ENCODE data around the gene TMTC2.

Gene TMTC2

DNA sequence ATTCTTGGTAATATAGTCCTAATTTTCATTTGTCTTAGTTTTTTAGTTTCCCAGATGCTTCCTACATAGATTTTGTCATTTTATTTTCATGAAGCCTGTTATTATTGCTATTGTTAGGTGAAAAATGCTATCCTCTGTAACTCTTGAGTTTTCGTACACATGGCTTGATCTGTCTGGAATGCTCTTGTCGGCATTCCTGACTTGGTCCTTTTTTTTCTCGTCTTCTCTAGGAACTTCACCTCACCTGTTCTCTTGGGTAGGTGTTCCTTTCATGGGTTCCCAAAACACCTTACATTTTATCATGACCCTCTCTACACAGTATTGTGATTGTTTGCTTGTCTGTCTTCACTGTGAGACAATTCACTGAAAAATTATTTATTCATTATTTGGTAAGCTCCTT, 267.4 kb downstream of the TMTC2 start:
- TF ChIP-seq, protein P1, sequence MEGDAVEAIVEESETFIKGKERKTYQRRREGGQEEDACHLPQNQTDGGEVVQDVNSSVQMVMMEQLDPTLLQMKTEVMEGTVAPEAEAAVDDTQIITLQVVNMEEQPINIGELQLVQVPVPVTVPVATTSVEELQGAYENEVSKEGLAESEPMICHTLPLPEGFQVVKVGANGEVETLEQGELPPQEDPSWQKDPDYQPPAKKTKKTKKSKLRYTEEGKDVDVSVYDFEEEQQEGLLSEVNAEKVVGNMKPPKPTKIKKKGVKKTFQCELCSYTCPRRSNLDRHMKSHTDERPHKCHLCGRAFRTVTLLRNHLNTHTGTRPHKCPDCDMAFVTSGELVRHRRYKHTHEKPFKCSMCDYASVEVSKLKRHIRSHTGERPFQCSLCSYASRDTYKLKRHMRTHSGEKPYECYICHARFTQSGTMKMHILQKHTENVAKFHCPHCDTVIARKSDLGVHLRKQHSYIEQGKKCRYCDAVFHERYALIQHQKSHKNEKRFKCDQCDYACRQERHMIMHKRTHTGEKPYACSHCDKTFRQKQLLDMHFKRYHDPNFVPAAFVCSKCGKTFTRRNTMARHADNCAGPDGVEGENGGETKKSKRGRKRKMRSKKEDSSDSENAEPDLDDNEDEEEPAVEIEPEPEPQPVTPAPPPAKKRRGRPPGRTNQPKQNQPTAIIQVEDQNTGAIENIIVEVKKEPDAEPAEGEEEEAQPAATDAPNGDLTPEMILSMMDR (IDR thresholded peaks at IDR 0.05; ENCODE audit: extremely low read depth, missing control alignments) = no peak
- no peak for DNase-seq (ENCODE audit: low spot score)

DNA sequence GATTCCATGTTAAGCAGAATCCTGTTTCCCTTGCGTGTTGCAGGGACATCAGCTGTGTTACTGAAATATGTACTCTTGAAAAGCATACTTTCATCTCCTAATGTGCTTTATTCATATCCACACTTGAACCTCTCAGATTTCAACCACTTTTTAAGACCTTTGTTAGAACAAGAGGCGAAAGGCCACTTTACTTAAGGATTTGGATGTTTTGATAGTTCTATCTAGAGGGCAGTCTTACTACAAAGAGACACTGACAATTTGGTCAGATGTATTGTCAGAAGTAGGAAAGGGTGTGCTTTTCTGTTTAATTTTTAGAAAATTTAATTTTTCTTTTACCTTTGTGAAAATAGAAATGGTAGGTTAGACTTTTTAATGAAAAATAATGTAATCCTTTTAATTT, 267.9 kb downstream of the TMTC2 start:
- TF ChIP-seq, protein P1 (IDR thresholded peaks at IDR 0.05; ENCODE audit: extremely low read depth, missing control alignments) = no peak
- DNase-seq (ENCODE audit: low spot score) = no peak

DNA sequence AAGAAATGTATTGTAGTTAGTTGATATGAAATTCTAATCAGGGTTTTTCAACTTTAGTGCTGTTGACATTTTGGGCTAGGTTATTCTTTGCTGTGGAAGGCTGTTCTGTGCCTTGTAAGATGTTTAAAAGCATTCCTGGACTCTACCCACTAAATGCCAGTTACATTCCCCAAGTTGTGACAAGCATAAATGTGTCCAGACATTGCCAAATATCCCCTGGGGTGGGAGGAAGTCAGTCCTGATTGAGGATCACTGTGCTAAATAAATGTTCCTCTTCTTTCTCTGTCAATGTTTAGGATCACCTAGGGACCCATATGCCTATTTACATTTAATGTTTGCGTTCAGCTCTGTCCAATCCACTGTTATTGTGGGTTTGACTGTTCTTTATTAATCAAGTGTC, 268.3 kb downstream of the TMTC2 start:
- DNase-seq (ENCODE audit: low spot score) = no peak
- TF ChIP-seq, protein P1 (IDR thresholded peaks at IDR 0.05; ENCODE audit: extremely low read depth, missing control alignments) = no peak

DNA sequence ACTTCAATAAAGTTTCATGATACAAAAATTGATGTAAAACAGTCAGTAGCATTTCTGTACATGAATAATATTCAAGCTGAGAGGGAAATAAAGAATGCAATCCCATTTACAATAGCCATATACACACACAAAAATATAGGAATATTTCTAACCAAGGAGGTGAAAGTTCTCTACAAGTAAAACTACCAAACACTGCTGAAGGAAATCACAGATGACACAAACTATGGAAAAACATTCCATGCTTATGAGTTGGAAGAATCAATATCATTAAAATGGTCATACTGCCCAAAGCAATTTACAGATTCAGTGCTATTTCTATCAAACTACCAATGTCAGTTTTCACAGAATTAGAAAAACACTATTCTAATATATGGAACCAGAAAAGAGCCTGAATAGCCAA, 272.3 kb downstream of the TMTC2 start:
- TF ChIP-seq, protein P1 (IDR thresholded peaks at IDR 0.05; ENCODE audit: extremely low read depth, missing control alignments) = no peak
- DNase-seq (ENCODE audit: low spot score) = no peak

DNA sequence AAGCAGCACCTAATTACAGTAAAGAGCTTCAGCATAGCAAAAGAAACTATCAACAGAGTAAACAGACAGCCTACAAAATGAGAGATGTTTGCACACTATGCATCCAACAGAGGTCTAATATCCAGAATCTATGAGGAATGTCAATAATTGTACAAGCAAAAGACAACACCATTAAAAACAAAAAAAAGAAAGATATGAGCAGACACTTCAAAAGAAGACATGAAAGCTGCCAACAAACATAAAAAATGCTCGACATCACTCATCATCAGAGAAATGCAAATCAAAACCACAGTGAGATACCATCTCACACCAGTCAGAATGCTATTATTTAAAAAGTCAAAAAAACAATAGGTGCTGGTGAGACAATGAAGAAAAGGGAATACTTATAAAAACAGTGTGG, 273.1 kb downstream of the TMTC2 start:
- DNase-seq (ENCODE audit: low spot score) = no peak
- TF ChIP-seq, protein P1 (IDR thresholded peaks at IDR 0.05; ENCODE audit: extremely low read depth, missing control alignments) = no peak

DNA sequence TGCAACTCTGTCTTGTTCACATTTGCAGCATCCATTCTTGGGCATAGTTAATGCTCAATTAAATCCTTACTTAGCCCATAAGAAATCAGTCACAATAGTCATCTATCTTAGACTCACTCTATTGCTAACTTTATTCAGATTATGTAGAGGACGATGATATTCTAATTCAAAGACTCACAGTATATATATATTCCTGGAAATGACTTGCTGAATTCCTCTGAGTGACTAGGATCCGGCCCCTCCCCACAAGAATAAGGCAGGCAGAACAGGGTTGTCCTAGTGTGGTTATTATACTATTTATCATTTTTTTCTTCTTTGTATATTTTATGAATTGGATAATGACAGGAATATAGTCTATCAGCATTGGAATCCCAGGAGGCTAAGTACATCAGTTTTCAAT, 275.1 kb downstream of the TMTC2 start:
- no peak for DNase-seq (ENCODE audit: low spot score)

DNA sequence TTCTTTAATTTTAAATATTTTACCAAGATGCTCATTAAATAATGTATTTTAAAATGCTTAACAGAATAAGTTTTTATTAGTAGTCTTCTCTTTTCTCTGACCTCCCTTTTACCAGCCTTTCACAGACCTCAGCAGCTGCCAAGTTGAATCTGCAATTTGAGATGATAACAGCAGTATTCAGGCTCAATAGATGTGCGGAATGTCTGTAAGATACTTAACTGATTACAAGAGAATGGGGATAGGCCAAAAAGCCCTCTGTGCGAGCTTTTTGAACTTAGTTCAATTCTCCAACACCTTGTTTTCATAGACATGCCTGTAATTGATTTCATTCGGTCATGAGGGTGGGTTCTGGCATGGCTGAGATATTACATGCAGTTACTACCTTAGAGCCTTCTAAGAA, 277.2 kb downstream of the TMTC2 start:
- no peak for DNase-seq (ENCODE audit: low spot score)
- TF ChIP-seq, protein P1 (IDR thresholded peaks at IDR 0.05; ENCODE audit: extremely low read depth, missing control alignments) = no peak

More for the DNA sequence above, 275.1 kb downstream of the TMTC2 start:
- TF ChIP-seq, protein P1 (IDR thresholded peaks at IDR 0.05; ENCODE audit: extremely low read depth, missing control alignments) = no peak
